Nephron (organoid): Measurements from ENCODE around the gene WDR20.
"Not testable (repeated sequence)": the region's sequence is repeated elsewhere in the genome, so short reads cannot be mapped to it uniquely, and the experiment has no call there.

ENCODE experiments used
- H3K27ac Mint-ChIP-seq, 3 experiments: 2 replicates each; pipeline ENCODE4 v1.8.0; 2020; ENCODE audit warnings: mixed read lengths in 3 of 3, mild to moderate bottlenecking in 2 of 3, moderate library complexity in 1 of 3
- H3K27me3 Mint-ChIP-seq: 2 replicates; pipeline ENCODE4 v1.8.0; 2021; ENCODE audit warnings: low read depth, mild to moderate bottlenecking, moderate library complexity, mixed read lengths
- H3K36me3 Mint-ChIP-seq: 2 replicates; pipeline ENCODE4 v1.8.0; 2020; ENCODE audit warnings: low read depth, mixed read lengths
- H3K4me1 Mint-ChIP-seq: 2 replicates; pipeline ENCODE4 v1.8.0; 2020; ENCODE audit warnings: mixed read lengths
- H3K4me3 Mint-ChIP-seq, 3 experiments: 2 replicates each; pipeline ENCODE4 v1.8.0; 2020; ENCODE audit warnings: mild to moderate bottlenecking in 3 of 3, mixed read lengths in 3 of 3, moderate library complexity in 2 of 3
- H3K9me3 Mint-ChIP-seq: 2 replicates; pipeline ENCODE4 v1.8.0; 2020; ENCODE audit warnings: mixed read lengths
- CTCF ChIP-seq, 3 experiments: fragments of 200-600 bp; sonication (generic); IDR thresholded peaks; one replicate each; pipeline ENCODE4 v1.5.0; 2021; ENCODE audit warnings: antibody characterized with exemption in 3 of 3; ENCODE audit not compliant: unreplicated experiment in 3 of 3

The WDR20 gene

DNA sequence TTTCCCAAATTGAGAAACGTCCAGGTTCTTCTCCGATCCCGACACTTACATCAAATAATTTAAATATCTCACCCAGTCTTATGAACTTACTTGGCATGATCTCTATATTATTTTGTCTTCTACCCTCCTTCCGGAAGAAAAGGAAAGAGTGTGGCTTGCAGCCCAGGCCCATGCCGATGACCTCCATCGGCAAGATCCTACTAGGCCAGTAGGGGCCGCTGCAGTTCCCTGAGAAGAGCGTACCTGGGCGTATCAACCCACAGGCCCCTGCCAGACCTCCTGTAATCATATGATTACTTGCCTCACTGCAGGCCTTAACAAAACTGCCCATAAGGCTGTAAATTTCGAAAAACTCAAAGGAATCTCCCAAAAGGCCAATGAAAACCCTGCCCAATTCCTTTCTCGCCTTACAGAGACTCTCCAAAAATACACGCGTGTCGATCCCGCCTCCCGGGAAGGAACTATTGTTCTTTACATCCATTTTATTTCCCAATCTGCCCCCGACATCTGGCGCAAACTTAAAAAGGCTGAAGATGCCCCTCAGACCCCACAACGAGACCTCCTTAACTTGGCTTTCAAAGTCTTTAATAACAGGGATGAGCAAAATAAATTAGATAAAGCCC is 95.7 kb downstream of the WDR20 start:
- Mint-ChIP-seq H3K4me1 (no peaks in the 10 kb centered on the region), H3K9me3 (no peaks in the 10 kb centered on the region), H3K4me3 (no peak overlapping the region), H3K27ac (no peak overlapping the region), H3K27me3 (no peaks in the 10 kb centered on the region), H3K36me3 (peaks cover 4% of the 10 kb centered on the region)
- peak; percentile 68 to 70 (median 68) for TF ChIP-seq CTCF (IDR thresholded peaks at IDR 0.05; ENCODE audit: unreplicated experiment in 3 of 3)

GRCh38 chr14:102236026-102236425 is 96.3 kb downstream of the WDR20 start:
- no peak for TF ChIP-seq CTCF (IDR thresholded peaks at IDR 0.05; ENCODE audit: unreplicated experiment in 3 of 3)
- Mint-ChIP-seq H3K9me3 (no peaks in the 10 kb centered on the region), H3K4me1 (no peaks in the 10 kb centered on the region), H3K27me3 (no peaks in the 10 kb centered on the region), H3K27ac (no peak overlapping the region), H3K36me3 (no peaks in the 10 kb centered on the region), H3K4me3 (no peak overlapping the region)

DNA sequence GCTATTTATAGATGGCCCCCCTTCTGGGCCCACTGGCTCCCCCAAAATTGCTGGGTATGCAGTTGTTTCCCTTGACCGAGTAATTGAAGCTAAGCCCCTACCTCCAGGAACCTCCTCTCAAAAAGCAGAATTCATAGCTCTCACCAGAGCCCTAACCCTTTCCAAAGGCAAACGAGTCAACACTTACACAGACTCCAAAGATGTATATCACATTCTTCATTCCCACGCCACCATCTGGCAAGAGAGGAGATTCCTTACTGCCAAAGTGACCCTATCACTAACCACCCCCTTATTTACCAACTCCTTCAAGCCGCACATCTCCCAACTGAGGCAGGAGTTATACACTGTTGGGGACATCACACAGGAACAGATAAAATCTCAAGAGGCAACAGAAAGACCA is 98.4 kb downstream of the WDR20 start:
- Mint-ChIP-seq H3K9me3 (no peaks in the 10 kb centered on the region), H3K4me3 (no peak overlapping the region), H3K27me3 (no peaks in the 10 kb centered on the region), H3K36me3 (no peaks in the 10 kb centered on the region), H3K27ac (no peak overlapping the region), H3K4me1 (no peaks in the 10 kb centered on the region)
- no peak for TF ChIP-seq CTCF (IDR thresholded peaks at IDR 0.05; ENCODE audit: unreplicated experiment in 3 of 3)

DNA sequence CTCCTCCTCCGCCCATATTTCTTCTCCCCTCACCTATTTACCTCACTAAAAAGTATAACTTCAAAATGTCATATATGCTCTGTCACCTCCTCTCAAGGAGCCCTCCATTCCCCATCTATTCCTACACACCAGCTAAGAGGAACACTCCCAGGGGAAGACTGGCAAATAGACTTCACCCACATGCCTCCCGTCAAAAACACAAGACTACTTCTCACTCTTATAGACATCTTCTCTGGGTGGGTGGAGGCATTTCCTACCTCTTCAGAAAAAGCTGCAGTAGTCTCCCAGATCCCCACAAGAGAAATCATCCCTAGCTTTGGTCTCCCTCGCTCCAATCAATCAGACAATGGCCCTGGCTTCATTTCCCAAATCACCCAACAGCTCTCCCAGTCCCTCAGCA is 99.1 kb downstream of the WDR20 start:
- Mint-ChIP-seq H3K27me3 (no peaks in the 10 kb centered on the region), H3K27ac (no peak overlapping the region), H3K4me3 (no peak overlapping the region), H3K4me1 (no peaks in the 10 kb centered on the region), H3K36me3 (no peaks in the 10 kb centered on the region), H3K9me3 (no peaks in the 10 kb centered on the region)
- TF ChIP-seq CTCF (IDR thresholded peaks at IDR 0.05; ENCODE audit: unreplicated experiment in 3 of 3) = no peak

DNA sequence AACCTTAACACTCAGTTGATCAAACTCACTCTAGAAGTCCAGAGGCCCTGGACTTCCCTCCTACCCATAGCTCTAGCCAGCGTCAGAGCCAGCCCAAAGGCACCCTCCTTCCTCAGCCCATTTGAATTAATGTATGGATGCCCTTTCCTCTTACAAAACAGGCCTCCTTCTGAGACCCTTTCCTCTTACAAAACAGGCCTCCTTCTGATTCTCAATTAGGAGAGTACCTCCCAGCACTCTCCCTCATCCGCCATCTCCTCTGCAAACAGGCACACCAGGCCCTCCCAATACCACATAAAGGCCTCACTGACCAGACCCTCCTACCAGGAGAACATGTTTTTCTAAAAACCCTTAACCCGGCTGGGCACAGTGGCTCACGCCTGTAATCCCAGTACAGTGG is 99.5 kb downstream of the WDR20 start:
- Mint-ChIP-seq H3K9me3 (no peaks in the 10 kb centered on the region), H3K36me3 (no peaks in the 10 kb centered on the region), H3K4me3 (no peak overlapping the region), H3K27me3 (no peaks in the 10 kb centered on the region), H3K27ac (no peak overlapping the region), H3K4me1 (no peaks in the 10 kb centered on the region)
- no peak for TF ChIP-seq CTCF (IDR thresholded peaks at IDR 0.05; ENCODE audit: unreplicated experiment in 3 of 3)

DNA sequence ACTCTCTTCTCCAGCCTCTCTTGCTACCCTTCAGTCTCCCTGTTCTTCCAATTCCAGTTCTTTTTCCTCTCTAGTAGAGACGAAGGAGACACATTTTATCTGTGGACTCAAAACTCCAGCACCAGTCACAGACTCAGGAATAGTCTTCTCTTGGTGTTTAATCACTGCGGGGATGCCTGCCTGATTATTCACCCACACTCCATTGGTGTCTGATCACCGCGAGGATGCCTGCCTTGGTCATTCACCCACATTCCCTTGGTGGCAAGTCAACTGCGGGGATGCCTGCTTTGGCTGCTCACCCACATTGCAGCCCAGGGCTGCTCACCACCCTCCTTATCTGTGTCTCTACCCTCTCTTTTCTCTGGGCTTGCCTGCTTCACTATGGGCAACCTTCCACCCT is 100.8 kb downstream of the WDR20 start:
- H3K4me1 Mint-ChIP-seq, H3K36me3 Mint-ChIP-seq, H3K9me3 Mint-ChIP-seq, H3K4me3 Mint-ChIP-seq, H3K27ac Mint-ChIP-seq, H3K27me3 Mint-ChIP-seq: not testable (repeated sequence)
